CD4-positive, alpha-beta T cell treated with Interleukin-6 at 100 ng/mL for 8 hours (primary cell): ENCODE data around the gene AP2B1.
"Not testable (repeated sequence)": the region's sequence is repeated elsewhere in the genome, so short reads cannot be mapped to it uniquely, and the experiment has no call there.

Experiments
- DNase-seq: peaks from one replicate; pipeline ENCODE4 v3.0.0-alpha.2; 2020; ENCODE audit warnings: mixed read lengths, low spot score

Gene AP2B1

DNA sequence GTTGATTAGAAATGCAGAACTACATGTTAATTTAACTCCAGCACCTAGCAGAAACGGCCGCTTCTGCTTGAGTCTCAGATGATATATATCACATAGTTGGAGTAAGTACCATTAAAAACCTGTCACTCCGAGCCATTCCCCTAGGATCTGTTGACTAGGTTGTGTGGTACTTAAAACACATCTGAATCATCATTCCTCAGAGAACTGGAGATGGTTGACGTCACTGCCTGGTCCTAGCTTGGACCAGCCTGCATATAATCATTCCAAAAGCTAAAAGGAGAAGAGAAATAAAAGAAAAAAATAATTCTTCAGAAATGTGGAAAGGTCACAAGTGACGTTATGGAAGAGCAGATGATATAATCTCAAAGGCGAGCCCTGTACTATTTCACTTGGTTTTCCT is 113.0 kb downstream of the AP2B1 start:
- no peak for DNase-seq

DNA sequence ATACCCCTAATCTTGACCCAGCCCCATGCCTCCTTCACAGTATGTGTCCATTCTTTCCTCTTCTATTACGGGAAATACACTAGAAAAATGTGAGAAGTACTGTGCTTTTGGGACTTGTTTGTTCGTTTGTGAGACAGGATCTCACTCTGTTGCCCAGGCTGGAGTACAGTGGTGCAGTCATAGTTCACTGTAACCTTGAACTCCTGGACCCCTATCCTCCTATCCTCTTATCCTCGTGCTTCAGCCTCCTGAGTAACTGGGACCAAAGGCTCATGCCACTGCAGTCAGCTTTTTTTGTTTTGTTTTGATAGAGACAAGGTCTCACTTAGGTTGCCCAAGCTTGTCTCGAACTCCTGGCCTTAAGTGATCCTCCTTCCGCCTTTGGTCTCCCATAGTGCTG is 114.4 kb downstream of the AP2B1 start:
- no peak for DNase-seq

DNA sequence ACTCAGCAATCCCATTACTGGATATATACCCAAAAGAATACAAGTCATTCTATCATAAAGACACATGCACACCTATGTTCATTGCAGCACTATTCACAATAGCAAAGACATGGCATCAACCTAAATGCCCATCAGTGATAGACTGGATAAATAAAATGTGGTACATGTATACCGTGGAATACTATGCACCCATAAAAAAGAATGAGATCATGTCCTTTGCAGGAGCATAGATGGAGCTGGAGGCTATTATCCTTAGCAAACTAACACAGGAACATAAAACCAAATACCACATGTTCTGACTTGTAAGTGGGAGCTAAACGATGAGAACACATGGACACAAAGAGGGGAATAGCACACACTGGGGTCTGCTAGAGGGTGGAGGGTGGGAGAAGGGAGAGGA is 116.2 kb downstream of the AP2B1 start:
- not testable (repeated sequence) for DNase-seq

DNA sequence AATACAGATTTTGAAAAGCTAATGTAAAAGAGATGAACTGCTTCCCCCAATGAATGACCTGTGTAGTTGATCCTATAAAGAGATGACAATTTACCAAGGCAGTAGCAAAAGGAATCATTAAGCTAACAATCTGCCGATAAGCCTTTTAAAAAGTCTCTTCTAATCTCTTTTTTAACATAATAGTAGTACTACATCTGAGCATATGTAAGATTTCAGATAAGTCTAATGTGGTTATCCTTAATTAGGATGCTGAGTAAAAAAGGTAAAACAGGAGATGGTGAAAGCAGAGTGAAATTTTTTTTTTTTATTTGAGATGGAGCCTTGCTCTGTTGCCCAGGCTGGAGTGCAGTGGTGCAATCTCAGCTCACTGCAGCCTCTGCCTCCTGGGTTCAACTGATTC is 118.1 kb downstream of the AP2B1 start:
- DNase-seq = no peak

DNA sequence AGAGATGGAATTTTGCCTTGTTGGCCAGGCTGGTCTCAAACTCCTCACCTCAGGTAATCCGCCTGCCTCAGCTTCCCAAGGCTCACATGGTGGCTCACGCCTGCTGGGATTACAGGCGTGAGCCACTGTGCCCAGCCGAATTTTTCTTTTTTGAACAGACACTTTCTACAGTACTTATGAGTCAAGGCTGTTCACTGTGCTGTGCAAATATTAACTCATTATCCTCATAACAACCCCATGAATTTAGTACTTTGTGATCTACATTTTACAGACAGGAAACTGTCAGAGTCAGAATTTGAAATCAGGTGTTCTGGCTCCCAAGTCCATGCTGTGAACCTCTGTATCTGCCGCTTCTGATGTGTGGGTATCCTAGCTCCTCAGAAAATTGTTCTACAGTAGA is 118.6 kb downstream of the AP2B1 start:
- DNase-seq = no peak

DNA sequence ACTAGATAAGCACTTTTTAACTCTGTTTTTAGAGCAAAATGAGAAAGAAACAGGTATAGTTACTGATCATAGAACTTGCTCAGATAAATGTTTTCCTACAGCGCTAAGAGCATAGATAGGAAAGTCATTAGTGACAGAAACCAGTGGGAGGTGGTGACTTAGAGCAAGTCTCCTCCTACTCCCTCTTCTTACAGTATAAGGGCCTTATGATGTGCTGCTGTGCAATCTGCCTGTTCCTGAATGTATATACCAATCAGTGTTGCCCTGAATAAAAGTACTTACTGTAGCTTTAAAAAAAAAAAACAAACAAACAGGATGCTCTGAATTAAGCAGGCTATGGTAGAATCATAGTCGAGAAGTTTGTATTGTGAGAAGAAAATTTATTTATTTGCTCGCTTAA is 121.0 kb downstream of the AP2B1 start:
- no peak for DNase-seq

DNA sequence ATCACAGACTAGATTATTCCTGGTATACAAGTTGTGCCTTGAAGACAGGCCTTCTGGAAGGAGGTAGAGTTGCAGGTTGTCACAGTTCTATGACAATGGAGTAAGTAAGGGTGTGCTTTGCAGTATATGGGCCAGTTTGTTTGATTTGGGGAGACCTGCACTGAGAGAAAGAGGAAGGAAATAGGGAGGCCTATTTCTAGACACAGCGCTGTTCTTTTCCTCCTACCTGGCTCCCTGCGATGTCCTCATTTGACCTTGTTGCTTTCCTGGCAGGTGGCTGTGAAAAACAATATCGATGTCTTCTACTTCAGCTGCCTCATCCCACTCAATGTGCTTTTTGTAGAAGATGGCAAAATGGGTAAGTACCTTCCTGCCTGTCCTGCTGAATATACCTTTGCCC is 121.8 kb downstream of the AP2B1 start:
- no peak for DNase-seq

DNA sequence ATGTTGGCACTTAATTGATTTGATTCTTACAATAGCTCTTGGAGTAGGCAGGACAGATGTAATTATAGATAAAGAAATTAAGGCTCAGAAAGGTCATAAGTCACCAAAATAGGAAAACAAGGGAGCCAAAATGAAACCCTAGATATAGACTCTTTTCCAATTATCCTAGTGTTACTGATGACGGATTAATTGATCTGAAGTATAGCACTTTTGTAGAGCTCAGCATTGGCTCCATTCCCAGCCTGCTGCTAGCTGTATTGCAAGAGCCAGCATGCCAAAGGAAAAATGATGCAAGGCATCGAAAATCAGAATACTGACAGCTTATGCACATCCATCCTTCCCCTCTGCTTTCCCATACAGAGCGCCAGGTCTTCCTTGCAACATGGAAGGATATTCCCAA is 122.8 kb downstream of the AP2B1 start:
- DNase-seq = no peak

DNA sequence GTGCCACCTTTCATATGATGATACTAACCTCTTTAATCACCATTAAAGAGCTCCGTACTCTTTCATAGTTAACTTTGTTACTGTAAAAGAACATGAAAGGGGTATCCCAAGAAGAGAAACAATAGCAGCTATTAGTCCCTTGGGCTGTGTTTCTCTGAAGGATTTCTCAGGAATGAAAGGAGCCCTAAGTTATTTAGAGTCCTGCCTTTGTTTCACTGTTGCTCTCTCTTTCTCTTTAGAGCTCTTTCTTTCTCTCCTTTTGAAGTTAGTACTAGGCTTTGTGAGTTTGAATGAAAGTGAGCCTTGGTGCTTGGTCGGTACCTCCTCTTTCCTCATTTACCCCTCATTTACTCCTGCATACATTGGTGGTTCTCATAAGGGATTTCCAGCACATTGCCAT is 123.8 kb downstream of the AP2B1 start:
- no peak for DNase-seq

DNA sequence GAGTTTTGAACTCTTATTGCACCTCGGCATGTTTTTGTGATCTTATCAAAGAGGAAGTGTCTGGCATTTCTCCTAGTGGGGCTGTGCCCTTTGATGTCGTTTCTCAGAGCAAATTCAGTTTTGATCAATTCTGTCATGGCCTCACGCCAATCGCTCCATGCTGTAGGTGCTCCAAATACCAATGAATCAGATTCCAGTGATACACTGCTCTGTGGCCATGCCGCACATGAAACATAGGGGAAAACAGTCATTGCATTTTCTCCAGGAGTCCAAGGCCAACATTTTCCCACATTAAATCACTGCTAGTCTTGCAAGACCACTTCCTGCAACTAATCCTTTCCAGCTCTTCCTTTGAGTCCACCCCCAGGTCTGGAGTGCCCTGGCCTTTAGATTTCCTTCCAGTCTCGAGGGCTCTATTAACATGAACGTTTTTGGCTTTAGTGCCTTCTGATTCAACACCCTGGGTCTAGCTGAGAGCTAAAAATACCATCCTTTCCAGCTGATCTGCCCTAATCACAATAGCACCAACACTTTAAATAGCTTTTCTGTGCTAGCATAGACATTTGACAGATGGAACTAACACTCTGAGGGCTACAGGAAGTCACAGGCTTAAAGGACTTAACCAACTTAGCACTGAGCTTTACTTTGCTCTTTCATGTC is 126.1 kb downstream of the AP2B1 start:
- DNase-seq = no peak

DNA sequence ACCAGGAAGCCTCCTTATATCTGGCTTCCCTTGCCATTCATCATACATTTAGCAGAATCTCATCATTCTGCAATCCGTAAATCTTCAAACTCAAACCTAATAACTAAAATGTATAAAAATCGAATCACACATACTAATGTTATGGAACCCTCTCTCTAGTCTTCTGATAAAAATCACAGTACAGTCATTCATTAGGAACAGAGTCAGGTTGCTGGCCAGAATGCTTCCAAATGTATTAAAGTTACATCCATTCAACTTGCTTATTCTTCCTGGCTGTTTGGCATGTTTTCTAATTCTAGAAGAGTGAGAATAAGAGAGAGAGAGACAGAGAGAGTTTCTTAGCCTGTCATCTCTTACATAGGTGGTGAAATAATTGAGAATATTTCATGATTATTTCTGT is 127.9 kb downstream of the AP2B1 start:
- no peak for DNase-seq

DNA sequence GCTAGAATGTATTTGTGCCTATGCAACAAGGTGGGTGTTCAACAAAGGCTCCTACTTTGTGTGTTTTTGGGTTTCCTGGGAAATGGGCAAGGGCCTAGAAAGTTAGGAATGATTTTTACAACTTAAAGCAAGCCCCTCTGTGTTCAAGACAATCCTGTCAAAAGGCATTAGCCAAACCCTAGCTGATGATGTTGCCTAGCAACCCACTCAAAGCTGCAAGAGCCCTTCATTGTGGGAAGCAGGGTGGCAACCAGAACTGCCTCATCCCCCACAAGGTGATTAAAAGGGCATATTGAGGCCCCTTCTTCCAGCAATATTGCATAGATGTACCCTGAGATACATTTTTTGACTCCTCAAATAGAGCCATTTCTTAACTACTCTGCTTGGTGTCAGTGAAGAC is 128.3 kb downstream of the AP2B1 start:
- no peak for DNase-seq

DNA sequence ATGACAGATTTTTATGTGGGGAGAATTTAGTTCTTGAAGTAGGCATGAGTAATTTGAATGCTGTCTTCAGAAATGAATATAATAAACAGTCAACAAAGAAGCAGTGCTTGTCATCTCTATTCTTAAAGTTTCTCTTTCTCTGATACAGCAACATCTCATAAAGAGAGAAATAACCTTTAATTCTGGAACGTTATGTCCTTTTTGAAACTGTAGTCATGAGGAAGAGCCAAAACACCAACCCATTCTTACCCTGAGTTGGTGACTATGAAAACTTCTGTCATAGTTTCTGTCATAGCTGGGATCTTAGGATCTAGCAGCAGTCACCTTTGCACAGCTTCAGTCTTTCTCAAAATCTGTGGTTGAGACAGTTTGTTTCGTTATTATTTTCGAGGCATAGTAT is 129.1 kb downstream of the AP2B1 start:
- DNase-seq = no peak

DNA sequence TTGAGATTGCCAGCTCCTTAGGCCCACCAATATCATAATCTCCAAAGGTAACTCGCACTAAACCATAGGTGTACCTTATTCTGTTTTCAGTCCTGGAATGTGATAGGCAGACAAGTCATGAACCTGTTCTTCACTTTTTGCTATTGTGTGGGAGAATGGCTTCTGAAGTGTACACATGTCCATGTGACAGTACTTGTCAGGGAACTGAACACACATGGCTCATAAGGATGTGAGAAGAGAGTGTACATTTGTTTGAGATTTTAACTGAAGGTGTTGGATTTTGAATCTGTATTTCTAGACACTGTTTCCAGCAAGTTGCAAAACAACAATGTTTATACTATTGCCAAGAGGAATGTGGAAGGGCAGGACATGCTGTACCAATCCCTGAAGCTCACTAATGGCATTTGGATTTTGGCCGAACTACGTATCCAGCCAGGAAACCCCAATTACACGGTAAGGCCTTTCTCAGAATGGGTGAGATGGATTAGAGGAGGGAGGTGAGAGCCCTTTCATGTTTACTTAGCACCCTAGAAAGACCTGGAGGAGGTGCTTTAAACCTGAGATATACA is 129.9 kb downstream of the AP2B1 start:
- no peak for DNase-seq

DNA sequence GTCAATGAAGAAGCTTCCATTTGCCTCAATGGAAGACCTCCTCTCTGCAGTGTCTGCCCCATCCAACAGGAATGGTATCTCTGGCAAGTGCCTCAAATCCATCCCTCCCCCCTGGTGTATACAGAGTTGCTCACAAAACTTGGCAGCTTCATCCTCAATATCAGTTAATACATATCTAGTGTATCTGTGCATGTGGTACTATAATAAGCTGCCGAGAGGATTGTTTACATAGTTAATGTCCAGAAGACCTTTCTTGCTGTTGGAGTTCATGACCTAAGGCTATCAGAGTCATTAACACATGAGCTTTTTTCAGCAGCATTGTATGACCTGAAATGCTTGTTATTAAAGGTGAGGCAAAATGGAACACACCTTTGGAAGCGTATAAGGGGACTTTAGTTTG is 130.4 kb downstream of the AP2B1 start:
- DNase-seq = no peak

DNA sequence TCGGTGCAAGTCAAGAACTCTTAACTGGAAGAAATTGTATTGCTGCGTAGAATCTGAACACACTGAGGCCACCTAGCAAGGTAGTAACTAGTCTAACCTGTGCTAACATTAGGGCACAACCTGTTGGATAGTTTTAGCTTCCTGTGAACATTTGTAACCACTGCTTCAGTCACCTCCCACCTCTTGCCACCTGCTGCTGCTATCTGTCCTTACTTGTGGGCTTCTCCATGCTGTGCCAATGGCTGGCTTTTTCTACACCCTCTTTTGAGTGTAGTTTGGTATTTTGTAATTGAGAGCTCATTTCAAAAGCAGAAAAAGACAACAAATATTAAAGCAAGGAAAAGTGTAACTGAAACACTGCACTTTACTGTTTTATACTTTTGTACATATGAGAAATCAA is 136.6 kb downstream of the AP2B1 start:
- no peak for DNase-seq

DNA sequence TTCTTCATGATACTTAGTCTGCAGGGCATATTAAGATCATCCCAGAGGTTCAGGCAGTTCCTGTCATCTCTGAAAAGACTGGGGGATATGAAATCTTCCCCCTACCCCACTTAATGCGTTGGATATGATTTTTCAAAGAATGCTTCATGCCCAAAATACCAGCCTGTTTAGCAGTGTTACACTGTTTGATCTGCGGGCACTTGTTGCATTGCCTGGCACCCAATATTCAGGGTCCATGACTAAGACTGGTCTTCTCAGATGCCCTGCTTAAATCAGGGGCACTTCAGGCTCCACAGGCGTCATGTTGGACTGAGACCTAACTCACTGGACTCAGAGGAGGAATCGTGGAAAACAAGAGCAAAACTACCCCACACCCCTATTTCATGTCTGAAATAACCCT is 137.9 kb downstream of the AP2B1 start:
- DNase-seq = no peak

DNA sequence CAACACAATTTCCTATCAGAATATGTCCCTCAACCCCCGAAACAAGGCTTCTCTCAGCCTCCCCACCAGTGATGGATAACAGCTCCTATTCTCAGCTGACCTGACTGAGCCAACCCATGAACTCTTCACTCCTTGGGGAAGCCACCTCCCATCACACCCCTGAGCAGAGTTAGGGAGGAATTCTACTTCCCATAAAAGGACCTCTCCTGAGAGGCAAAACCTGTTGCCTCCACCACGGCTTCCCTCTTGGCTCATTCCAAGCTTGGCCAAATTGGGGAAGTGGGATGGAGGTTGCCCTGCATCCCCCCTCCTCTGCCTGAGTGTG is 138.6 kb downstream of the AP2B1 start:
- no peak for DNase-seq

DNA sequence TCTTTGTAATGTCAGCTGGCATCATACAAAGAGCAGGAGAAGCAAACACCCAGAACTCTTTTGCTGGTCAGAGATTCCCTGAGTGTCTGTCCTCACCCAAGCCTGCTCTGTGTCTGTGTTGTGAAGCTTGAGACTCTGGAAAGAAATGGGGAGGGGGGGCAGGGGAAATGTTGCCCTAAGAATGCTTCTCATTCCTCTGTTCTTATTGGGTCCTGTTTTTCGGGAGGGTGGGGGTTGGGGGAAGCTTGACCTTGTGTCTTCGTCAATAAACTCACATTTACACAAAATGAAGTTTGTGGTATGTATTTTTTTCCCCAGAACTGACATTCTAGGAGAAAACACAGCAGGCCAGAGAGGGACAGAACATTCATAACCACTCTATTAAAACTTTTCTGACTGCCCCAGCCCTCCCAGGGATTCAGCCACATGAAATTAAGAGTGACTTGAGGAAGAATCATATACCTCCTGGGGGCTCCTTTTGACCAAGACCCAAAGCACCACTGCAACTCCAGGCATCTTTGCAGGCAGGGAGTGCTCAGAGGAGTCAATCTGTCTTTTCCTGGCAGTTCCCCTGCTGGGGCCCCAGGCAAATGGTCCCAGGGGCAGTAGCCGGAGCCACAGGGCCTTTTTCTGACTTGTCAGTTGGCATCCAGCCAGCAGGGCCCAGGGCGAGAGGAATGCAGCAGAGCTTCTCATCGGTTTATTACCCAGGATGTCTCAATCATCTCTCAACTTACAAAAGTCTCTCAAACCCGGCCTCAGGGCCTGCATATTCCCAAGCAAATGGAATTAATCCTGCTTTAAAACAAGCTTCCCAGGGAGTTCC is 139.2 kb downstream of the AP2B1 start:
- no peak for DNase-seq

DNA sequence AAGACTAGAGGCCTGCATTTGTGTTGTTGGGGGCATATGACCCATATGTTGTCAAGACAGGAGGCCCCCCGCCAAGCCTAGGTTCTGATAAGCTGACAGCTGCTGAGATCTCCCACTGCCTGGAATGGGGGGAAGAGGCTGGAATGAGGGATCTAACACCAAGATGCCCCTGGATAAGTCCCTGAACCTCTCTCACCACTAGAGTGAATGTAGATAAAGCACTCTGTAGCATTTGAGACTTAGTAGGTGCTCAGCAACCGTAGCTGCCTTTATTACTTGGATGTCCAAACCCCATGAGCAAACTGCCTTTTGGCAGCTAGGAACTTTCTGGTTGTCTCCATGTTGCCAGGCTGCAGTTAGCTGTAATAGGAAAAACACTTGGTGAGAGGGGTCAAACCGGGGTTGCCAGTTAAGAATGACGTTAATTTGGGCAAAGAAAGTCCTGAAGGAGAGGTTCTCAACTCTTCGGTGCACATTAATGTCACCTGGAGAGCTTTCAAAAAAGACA is 139.9 kb downstream of the AP2B1 start:
- no peak for DNase-seq

DNA sequence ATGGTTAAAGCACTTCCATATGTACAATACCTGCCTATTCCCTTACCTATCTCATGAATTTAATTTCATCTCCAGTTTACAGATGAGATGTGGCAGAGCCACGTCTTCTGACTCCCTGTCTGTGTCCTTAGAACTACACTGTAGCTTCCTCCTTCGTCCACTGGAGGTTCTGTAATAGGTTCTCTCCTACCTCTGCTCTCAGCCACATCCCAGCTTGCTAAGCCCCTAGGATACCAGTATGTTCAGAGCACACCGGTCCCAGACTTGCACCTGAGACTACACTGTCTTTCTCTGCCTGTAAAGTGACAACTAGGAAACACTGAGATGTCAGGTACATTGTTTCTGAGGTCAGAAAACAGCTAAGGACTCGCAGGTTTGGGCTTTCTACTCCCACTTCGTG is 140.5 kb downstream of the AP2B1 start:
- DNase-seq = no peak

DNA sequence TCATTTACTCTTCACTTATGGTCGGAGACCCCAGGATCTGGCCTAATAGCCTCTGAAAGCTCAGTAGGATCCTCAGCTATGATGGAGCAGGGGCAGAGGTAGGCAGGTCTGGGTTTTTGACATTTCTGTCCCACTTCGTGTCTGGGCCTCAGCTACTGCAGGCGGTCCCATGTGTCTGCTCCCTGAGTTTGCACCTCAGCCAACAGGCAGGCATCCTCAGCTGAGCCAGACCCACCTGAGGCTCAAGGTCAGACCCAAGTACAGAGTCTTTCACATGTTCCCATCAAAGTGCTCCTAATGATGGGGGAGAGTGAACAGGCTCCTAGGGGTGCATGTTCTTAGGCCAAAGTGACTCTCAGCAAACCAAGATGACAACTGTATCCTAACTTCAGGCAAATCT is 141.4 kb downstream of the AP2B1 start:
- DNase-seq = no peak

DNA sequence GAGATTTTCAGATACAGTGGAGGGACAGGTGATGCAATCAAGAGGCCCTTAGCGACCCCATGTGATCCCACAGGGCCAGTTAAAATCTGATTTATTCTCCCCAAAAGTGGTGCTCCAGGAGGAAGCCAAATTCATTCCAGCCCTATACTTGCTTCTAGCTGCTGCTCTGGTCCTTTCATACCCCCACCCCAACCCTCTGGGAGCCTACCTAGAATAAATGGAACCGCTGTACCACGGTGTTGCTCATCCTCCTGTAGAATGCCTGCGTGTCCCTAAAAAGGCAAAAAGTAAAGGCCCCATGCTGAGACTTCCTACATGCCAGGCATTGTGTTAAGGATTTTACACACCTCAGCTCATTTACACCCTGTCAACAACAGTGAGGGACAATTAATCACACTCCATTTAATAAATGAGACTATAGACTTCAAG is 142.3 kb downstream of the AP2B1 start:
- no peak for DNase-seq
